B cell (primary cell): ENCODE results near the gene DDR2. TPM values are rescaled to one million over a fixed set of nuclear protein-coding genes. Genes with fewer than 3 reads are reported as not detected.

Experiments
- ATAC-seq: fragments of 200-7000 bp; cut with Tn5 transposase; one replicate; pipeline ENCODE4 v1.10.0; 2021; ENCODE audit warnings: low read depth, mild to moderate bottlenecking, moderate number of reproducible peaks, moderate library complexity
- CTCF ChIA-PET: fragments of 350-600 bp; sonication (Branson Sonifier 250); formaldehyde crosslinking; loops from one replicate; lab custom pipeline; 2021; ENCODE audit warnings: antibody characterized with exemption, inconsistent platforms; lab: Charles Lee
- POLR2A ChIA-PET: fragments of 350-600 bp; sonication (Branson Sonifier 250); formaldehyde crosslinking; loops from one replicate; lab custom pipeline; 2021; ENCODE audit warnings: antibody characterized with exemption; lab: Charles Lee
- DNase-seq: peaks from one replicate; pipeline ENCODE4 v3.0.0; 2013
- H2AFZ ChIP-seq: 2 replicates; pipeline ENCODE4 v1.6.1; 2012; ENCODE audit warnings: mild to moderate bottlenecking, low read depth, low read length; ENCODE audit not compliant: insufficient read depth, poor library complexity, severe bottlenecking
- H3K27ac ChIP-seq, 2 donors: 1 replicate in 1 of 2; 2 replicates in 1 of 2; pipeline ENCODE4 v1.5.1; 2012 to 2013; ENCODE audit warnings: low read length in 2 of 2, mild to moderate bottlenecking in 2 of 2, moderate library complexity in 1 of 2
- H3K27me3 ChIP-seq, 4 experiments: fragments of 200-600 bp in 1 of 4; sonication (generic) in 1 of 4; replicated peaks in 1 of 4; 1 replicate in 2 of 4; 2 replicates in 2 of 4; pipeline versions ENCODE4 v1.6.1 to v1.7.0; 2013 to 2016; ENCODE audit warnings: low read length in 3 of 4, mild to moderate bottlenecking in 2 of 4, mixed read lengths in 1 of 4, moderate library complexity in 1 of 4; ENCODE audit not compliant: insufficient read depth in 4 of 4, control insufficient read depth in 3 of 4; ENCODE audit errors: control extremely low read depth in 1 of 4
- H3K36me3 ChIP-seq, 2 experiments: replicated peaks in 1 of 2; 1 replicate in 1 of 2; 2 replicates in 1 of 2; pipeline versions ENCODE4 v1.6.1 to v1.7.1; 2013; ENCODE audit warnings: low read length in 1 of 2; ENCODE audit not compliant: insufficient read depth in 2 of 2, control insufficient read depth in 1 of 2; ENCODE audit errors: control extremely low read depth in 1 of 2, extremely low read depth in 1 of 2
- H3K4me1 ChIP-seq, 2 donors: fragments of 200-600 bp in 1 of 2; sonication (generic) in 1 of 2; 1 replicate in 1 of 2; 2 replicates in 1 of 2; pipeline versions ENCODE4 v1.5.1 to v1.6.1; 2013 to 2017; ENCODE audit warnings: low read length in 2 of 2; ENCODE audit not compliant: control insufficient read depth in 2 of 2, insufficient read depth in 2 of 2
- H3K4me2 ChIP-seq: replicated peaks from 2 replicates; pipeline ENCODE3; 2012; ENCODE audit warnings: mild to moderate bottlenecking, low read depth, low read length; ENCODE audit not compliant: poor library complexity, severe bottlenecking
- H3K4me3 ChIP-seq, 5 experiments: fragments of 200-600 bp in 1 of 5; sonication (generic) in 1 of 5; 1 replicate in 3 of 5; 2 replicates in 2 of 5; pipeline versions ENCODE4 v1.5.1 to v1.7.0; 2011 to 2016; ENCODE audit warnings: low read length in 4 of 5, mild to moderate bottlenecking in 4 of 5, low read depth in 2 of 5, control low read depth in 1 of 5, moderate library complexity in 1 of 5; ENCODE audit not compliant: insufficient read depth in 1 of 5; ENCODE audit errors: control extremely low read depth in 1 of 5, extremely low read depth in 1 of 5
- H3K79me2 ChIP-seq: fragments of 200-600 bp; sonication (generic); one replicate; pipeline ENCODE4 v1.6.0; 2016; ENCODE audit warnings: low read length; ENCODE audit not compliant: control insufficient read depth, insufficient read depth
- H3K9ac ChIP-seq: fragments of 200-600 bp; sonication (generic); 2 replicates; pipeline ENCODE4 v1.6.1; 2017; ENCODE audit warnings: mild to moderate bottlenecking, low read length, moderate library complexity
- H3K9me3 ChIP-seq, 3 donors: one replicate each; pipeline versions ENCODE4 v1.6.1 to v1.7.1; 2013; ENCODE audit warnings: low read length in 2 of 3; ENCODE audit not compliant: control insufficient read depth in 2 of 3, insufficient read depth in 1 of 3; ENCODE audit errors: control extremely low read depth in 1 of 3
- H4K20me1 ChIP-seq: 2 replicates; pipeline ENCODE4 v1.6.0; 2012; ENCODE audit warnings: mild to moderate bottlenecking, low read length; ENCODE audit not compliant: insufficient read depth, control insufficient read depth, poor library complexity, severe bottlenecking
- H3K27ac Mint-ChIP-seq: one replicate; pipeline ENCODE4 v1.8.0; 2021; ENCODE audit warnings: mixed read lengths
- H3K27me3 Mint-ChIP-seq: one replicate; pipeline ENCODE4 v1.8.0; 2021; ENCODE audit warnings: mixed read lengths
- H3K4me1 Mint-ChIP-seq: one replicate; pipeline ENCODE4 v1.8.0; 2021; ENCODE audit warnings: mixed read lengths
- H3K4me3 Mint-ChIP-seq: one replicate; pipeline ENCODE4 v1.8.0; 2021; ENCODE audit warnings: mixed read lengths
- H3K9me3 Mint-ChIP-seq: one replicate; pipeline ENCODE4 v1.8.0; 2022; ENCODE audit warnings: mixed read lengths; ENCODE audit not compliant: insufficient read depth
- EZH2 ChIP-seq: IDR thresholded peaks from 2 replicates; pipeline ENCODE4 v1.6.1; 2012; ENCODE audit warnings: borderline replicate concordance, low read depth, mild to moderate bottlenecking, moderate library complexity, low read length; ENCODE audit not compliant: insufficient read depth, poor library complexity, severe bottlenecking
- WGBS: methylation state at CpG from one replicate; pipeline ENCODE4 v1.1.5; 2013; ENCODE audit warnings: missing lambda C conversion rate; ENCODE audit not compliant: insufficient coverage; 5-methylcytosine and 5-hydroxymethylcytosine counted together
- intact Hi-C: fragments of 100-400 bp; cut with micrococcal nuclease; formaldehyde crosslinking; loops from one replicate; pipeline ENCODE4 v1.10.0; 2022
- polyA plus RNA-seq: library from polyadenylated mRNA; depleted of rRNA; stranded (reverse); fragments of >200 nt; gene quantifications from 2 replicates; pipeline ENCODE4 v1.2.3, GENCODE V29; 2012
- total RNA-seq, 2 donors: library from RNA; stranded (reverse); fragments of 120-200 nt in 1 of 2; gene quantifications; 1 replicate in 1 of 2; 2 replicates in 1 of 2; pipeline versions ENCODE4 v1.2.3 to v1.2.4, GENCODE V29; 2013 to 2022
- TF ChIP-seq, protein P1 (sequence below): fragments of 200-600 bp; IDR thresholded peaks from one replicate; pipeline ENCODE4 v1.8.0; 2022; ENCODE audit warnings: antibody characterized with exemption, mild to moderate bottlenecking

DDR2 gene
- total and polyA plus RNA-seq, 2 donors (not counting 1 experiment from before 2014, with no cell fraction given), result 0.12 to 0.24 TPM

DNA sequence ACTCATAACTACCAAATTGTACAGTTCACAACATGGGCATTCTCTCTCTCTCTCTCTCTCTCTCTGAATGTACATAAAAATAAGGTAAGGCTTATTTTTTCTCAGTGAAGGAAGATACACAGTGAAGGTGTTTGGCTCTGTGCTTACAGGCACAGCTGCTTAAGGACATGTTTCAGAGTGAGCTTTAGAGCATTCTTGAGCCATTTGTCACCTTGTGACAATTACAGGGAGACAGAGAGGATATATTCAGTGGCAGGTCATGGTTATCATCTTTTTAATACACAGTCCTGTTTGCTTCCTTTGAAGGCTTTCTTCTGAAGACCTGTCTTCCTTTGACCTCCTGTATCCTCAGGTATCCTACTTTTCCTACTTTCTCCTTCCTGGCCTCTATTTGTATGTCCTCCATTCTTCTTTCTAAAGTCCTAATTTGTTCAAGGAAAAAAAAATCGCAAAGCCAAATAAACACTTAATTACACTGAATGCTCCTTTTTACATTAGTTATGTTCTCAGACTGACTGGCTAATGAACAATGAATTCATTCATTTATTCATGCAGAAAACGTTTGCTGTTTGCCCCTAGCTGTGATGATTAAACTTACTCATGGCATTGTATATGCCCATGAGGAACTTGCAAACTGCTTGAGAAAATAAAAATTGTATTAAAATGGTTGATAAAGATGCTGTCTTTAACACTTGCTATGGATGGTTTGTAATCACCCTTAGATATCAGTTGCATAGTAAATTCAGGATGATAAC is 191.7 kb downstream of the DDR2 start:
- Histone ChIP-seq H3K4me1 (peaks cover 4 to 9% of the 10 kb centered on the region in 2 donors), H2AFZ (no peak overlapping the region), H3K9me3 (peaks cover 0 to 3% (median 0%) of the 10 kb centered on the region in 3 donors), H3K79me2 (no peaks in the 10 kb centered on the region), H3K4me3 (no peak overlapping the region), H3K4me2 (no peak overlapping the region), H3K27me3 (peaks cover 0 to 19% (median 16%) of the 10 kb centered on the region in 4 experiments), H3K9ac (no peak overlapping the region), H3K36me3 (no peaks in the 10 kb centered on the region), H3K27ac (no peak overlapping the region), H4K20me1 (no peaks in the 10 kb centered on the region)
- intact Hi-C loops, result no loop called here
- DNase-seq (no peak), ATAC-seq (no peak)
- Mint-ChIP-seq H3K4me3 (no peak overlapping the region), H3K27ac (no peak overlapping the region), H3K4me1 (peaks cover 10% of the 10 kb centered on the region), H3K9me3 (no peaks in the 10 kb centered on the region), H3K27me3 (peaks cover 54% of the 10 kb centered on the region)
- CTCF ChIA-PET, result no interaction called here
- no CpG with 5 or more reads among the region's 2 CpGs for WGBS
- POLR2A ChIA-PET, result no interaction called here
- no peak for TF ChIP-seq EZH2
- TF ChIP-seq, protein P1, sequence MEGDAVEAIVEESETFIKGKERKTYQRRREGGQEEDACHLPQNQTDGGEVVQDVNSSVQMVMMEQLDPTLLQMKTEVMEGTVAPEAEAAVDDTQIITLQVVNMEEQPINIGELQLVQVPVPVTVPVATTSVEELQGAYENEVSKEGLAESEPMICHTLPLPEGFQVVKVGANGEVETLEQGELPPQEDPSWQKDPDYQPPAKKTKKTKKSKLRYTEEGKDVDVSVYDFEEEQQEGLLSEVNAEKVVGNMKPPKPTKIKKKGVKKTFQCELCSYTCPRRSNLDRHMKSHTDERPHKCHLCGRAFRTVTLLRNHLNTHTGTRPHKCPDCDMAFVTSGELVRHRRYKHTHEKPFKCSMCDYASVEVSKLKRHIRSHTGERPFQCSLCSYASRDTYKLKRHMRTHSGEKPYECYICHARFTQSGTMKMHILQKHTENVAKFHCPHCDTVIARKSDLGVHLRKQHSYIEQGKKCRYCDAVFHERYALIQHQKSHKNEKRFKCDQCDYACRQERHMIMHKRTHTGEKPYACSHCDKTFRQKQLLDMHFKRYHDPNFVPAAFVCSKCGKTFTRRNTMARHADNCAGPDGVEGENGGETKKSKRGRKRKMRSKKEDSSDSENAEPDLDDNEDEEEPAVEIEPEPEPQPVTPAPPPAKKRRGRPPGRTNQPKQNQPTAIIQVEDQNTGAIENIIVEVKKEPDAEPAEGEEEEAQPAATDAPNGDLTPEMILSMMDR, result no peak

DNA sequence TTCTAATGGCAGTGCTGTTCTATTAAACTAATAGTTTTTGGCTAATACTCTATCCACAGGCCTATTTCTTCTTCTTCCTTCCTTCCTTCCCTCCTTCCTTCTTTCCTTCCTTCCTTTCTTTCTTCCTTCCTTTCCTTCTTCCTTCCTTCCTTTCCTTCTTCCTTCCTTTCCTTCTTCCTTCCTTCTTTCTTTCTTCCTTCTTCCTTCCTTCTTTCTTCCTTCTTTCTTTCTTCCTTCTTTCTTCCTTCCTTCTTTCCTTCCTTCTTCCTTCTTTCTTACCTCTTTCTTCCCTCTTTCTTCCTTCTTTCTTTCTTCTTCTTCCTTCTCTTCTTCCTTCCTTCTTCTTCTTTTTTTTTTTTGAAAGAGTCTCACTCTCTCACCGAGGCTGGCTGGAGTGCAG is 197.0 kb downstream of the DDR2 start:
- Histone ChIP-seq H3K4me3 (no peak overlapping the region), H3K79me2 (no peaks in the 10 kb centered on the region), H4K20me1 (no peaks in the 10 kb centered on the region), H3K4me2 (no peak overlapping the region), H3K27me3 (peaks cover 0 to 11% (median 8%) of the 10 kb centered on the region in 4 experiments), H3K9ac (no peak overlapping the region), H3K36me3 (no peaks in the 10 kb centered on the region), H3K27ac (no peak overlapping the region), H3K4me1 (no peaks in the 10 kb centered on the region), H3K9me3 (peaks cover 0 to 3% (median 0%) of the 10 kb centered on the region in 3 donors), H2AFZ (no peak overlapping the region)
- no CpG with 5 or more reads among the region's 1 CpG for WGBS
- POLR2A ChIA-PET, result no interaction called here
- intact Hi-C loops, result no loop called here
- no peaks in the 10 kb centered on the region for H3K9me3 Mint-ChIP-seq
- H3K27me3 Mint-ChIP-seq, result peaks cover 30% of the 10 kb centered on the region
- DNase-seq (no peak), ATAC-seq (no peak)
- H3K4me1 Mint-ChIP-seq, result no peaks in the 10 kb centered on the region
- H3K4me3 Mint-ChIP-seq, result no peak overlapping the region
- TF ChIP-seq EZH2, result no peak
- TF ChIP-seq, protein P1, result no peak
- CTCF ChIA-PET, result interaction anchor here (1.1 kb wide), 1 partner anchor 12 kb away, joined by 3 read pairs; no protein-coding TSS in a partner anchor
- H3K27ac Mint-ChIP-seq, result no peak overlapping the region
